Neural cell (in vitro differentiated cells): ENCODE measurements around the gene PIAS1. TPM values are rescaled to one million over a fixed set of nuclear protein-coding genes. Genes with fewer than 3 reads are reported as not detected.

Experiments
- H2AFZ ChIP-seq: fragments of 200-600, 300-800 bp; sonication (generic), shearing (Covaris generic); 2 replicates; pipeline ENCODE4 v1.6.0; 2014; ENCODE audit warnings: low read depth, mild to moderate bottlenecking, antibody characterized with exemption, low read length, moderate library complexity
- H3F3A ChIP-seq: fragments of 200-600 bp; shearing (Covaris generic); 2 replicates; pipeline ENCODE4 v1.6.1; 2016; ENCODE audit warnings: mild to moderate bottlenecking, moderate library complexity, mixed read lengths, antibody characterized with exemption, low read length; ENCODE audit not compliant: insufficient read depth, poor library complexity, severe bottlenecking
- H3K27ac ChIP-seq: fragments of 200-600, 300-800 bp; sonication (generic), shearing (Covaris generic); 2 replicates; pipeline ENCODE4 v1.5.1; 2014; ENCODE audit warnings: mild to moderate bottlenecking, low read length, moderate library complexity
- H3K27me3 ChIP-seq: fragments of 300-800, 200-600 bp; sonication (generic), shearing (Covaris generic); 2 replicates; pipeline ENCODE4 v1.6.0; 2014; ENCODE audit warnings: mild to moderate bottlenecking, low read depth, low read length, moderate library complexity; ENCODE audit not compliant: insufficient read depth
- H3K36me3 ChIP-seq: fragments of 300-800, 200-600 bp; sonication (generic), shearing (Covaris generic); 2 replicates; pipeline ENCODE4 v1.5.1; 2014; ENCODE audit warnings: mild to moderate bottlenecking, antibody characterized with exemption, low read length, moderate library complexity; ENCODE audit not compliant: insufficient read depth
- H3K4me2 ChIP-seq: fragments of 300-800, 200-600 bp; sonication (generic), shearing (Covaris generic); 2 replicates; pipeline ENCODE4 v1.6.0; 2014; ENCODE audit warnings: mild to moderate bottlenecking, low read length
- H3K4me3 ChIP-seq: fragments of 300-800, 200-600 bp; sonication (generic), shearing (Covaris generic); 2 replicates; pipeline ENCODE4 v1.5.1; 2014; ENCODE audit warnings: mild to moderate bottlenecking, low read length, moderate library complexity
- H3K79me2 ChIP-seq: fragments of 200-600 bp; shearing (Covaris generic); replicated peaks from 2 replicates; pipeline ENCODE4 v1.6.0; 2014; ENCODE audit warnings: mild to moderate bottlenecking, low read length, moderate library complexity; ENCODE audit not compliant: insufficient read depth
- H3K9ac ChIP-seq: fragments of 300-800, 200-600 bp; sonication (generic), shearing (Covaris generic); 2 replicates; pipeline ENCODE4 v1.6.1; 2016; ENCODE audit warnings: mild to moderate bottlenecking, low read length, mixed read lengths
- H3K9me2 ChIP-seq: fragments of 200-600 bp; shearing (Covaris generic); 2 replicates; pipeline ENCODE4 v1.6.1; 2016; ENCODE audit warnings: mild to moderate bottlenecking, low read length, mixed read lengths; ENCODE audit not compliant: insufficient read depth
- H3K9me3 ChIP-seq: fragments of 200-600, 300-800 bp; sonication (generic), shearing (Covaris generic); 2 replicates; pipeline ENCODE4 v1.6.1; 2016; ENCODE audit warnings: mild to moderate bottlenecking, mixed run types, low read length, moderate library complexity, mixed read lengths
- H4K20me1 ChIP-seq: fragments of 200-600 bp; shearing (Covaris generic); 2 replicates; pipeline ENCODE4 v1.6.1; 2016; ENCODE audit warnings: mild to moderate bottlenecking, mixed run types; ENCODE audit not compliant: insufficient read depth
- EP300 ChIP-seq: fragments of 450-650 bp; conservative IDR thresholded peaks from 2 replicates; pipeline ENCODE4 v1.6.1; 2014; ENCODE audit warnings: antibody characterized with exemption, mild to moderate bottlenecking, moderate library complexity; ENCODE audit not compliant: poor library complexity, severe bottlenecking
- EZH2 ChIP-seq: fragments of 200-600, 300-800 bp; shearing (Covaris generic), sonication (generic); IDR thresholded peaks from 2 replicates; pipeline ENCODE4 v1.6.1; 2014; ENCODE audit warnings: antibody characterized with exemption, low read length, borderline replicate concordance, mild to moderate bottlenecking; ENCODE audit not compliant: insufficient read depth, poor library complexity, severe bottlenecking
- MXI1 ChIP-seq: fragments of 450-650 bp; conservative IDR thresholded peaks from 2 replicates; pipeline ENCODE4 v1.6.1; 2014; ENCODE audit warnings: antibody characterized with exemption, mild to moderate bottlenecking; ENCODE audit not compliant: poor library complexity, severe bottlenecking
- POLR2AphosphoS5 ChIP-seq: IDR thresholded peaks from 2 replicates; pipeline ENCODE4 v1.6.1; 2012
- RAD21 ChIP-seq: fragments of 450-650 bp; conservative IDR thresholded peaks from 2 replicates; pipeline ENCODE4 v1.6.1; 2014; ENCODE audit warnings: antibody characterized with exemption, mild to moderate bottlenecking, moderate library complexity
- SMC3 ChIP-seq: fragments of 450-650 bp; conservative IDR thresholded peaks from 2 replicates; pipeline ENCODE4 v1.6.1; 2014; ENCODE audit warnings: antibody characterized with exemption, mild to moderate bottlenecking, moderate library complexity; ENCODE audit not compliant: poor library complexity
- TAF1 ChIP-seq: IDR thresholded peaks from 2 replicates; pipeline ENCODE4 v1.6.1; 2012; ENCODE audit warnings: low read depth
- polyA plus RNA-seq: library from polyadenylated mRNA; depleted of rRNA; stranded (reverse); fragments of >200 nt; gene quantifications from 2 replicates; pipeline ENCODE4 v1.2.3, GENCODE V29; 2014
- TF ChIP-seq, protein P1 (sequence below): fragments of 450-650 bp; IDR thresholded peaks from 2 replicates; pipeline ENCODE4 v1.5.1; 2014; ENCODE audit warnings: antibody characterized with exemption, mild to moderate bottlenecking, moderate library complexity; ENCODE audit not compliant: poor library complexity, severe bottlenecking
- TF ChIP-seq, protein P2 (sequence below): IDR thresholded peaks from 2 replicates; pipeline ENCODE4 v1.6.1; 2012; ENCODE audit warnings: borderline replicate concordance

Gene PIAS1
- polyA plus RNA-seq, 1 donor from 2014 or later, result 14.3 TPM

- Histone ChIP-seq H3K27me3 (no peaks in the 10 kb centered on the region), H4K20me1 (no peaks in the 10 kb centered on the region), H3K27ac (no peak overlapping the region), H3K4me3 (no peak overlapping the region), H3K9ac (no peak overlapping the region), H3K9me2 (no peaks in the 10 kb centered on the region), H3K36me3 (no peaks in the 10 kb centered on the region), H3K9me3 (no peaks in the 10 kb centered on the region), H2AFZ (no peak overlapping the region), H3F3A (no peaks in the 10 kb centered on the region), H3K79me2 (no peaks in the 10 kb centered on the region), H3K4me2 (no peak overlapping the region)
- TF ChIP-seq, protein P1, sequence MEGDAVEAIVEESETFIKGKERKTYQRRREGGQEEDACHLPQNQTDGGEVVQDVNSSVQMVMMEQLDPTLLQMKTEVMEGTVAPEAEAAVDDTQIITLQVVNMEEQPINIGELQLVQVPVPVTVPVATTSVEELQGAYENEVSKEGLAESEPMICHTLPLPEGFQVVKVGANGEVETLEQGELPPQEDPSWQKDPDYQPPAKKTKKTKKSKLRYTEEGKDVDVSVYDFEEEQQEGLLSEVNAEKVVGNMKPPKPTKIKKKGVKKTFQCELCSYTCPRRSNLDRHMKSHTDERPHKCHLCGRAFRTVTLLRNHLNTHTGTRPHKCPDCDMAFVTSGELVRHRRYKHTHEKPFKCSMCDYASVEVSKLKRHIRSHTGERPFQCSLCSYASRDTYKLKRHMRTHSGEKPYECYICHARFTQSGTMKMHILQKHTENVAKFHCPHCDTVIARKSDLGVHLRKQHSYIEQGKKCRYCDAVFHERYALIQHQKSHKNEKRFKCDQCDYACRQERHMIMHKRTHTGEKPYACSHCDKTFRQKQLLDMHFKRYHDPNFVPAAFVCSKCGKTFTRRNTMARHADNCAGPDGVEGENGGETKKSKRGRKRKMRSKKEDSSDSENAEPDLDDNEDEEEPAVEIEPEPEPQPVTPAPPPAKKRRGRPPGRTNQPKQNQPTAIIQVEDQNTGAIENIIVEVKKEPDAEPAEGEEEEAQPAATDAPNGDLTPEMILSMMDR, result no peak
- TF ChIP-seq SMC3 (no peak), RAD21 (no peak), EZH2 (no peak), MXI1 (no peak), POLR2AphosphoS5 (no peak), EP300 (no peak), TAF1 (no peak)
- TF ChIP-seq, protein P2, sequence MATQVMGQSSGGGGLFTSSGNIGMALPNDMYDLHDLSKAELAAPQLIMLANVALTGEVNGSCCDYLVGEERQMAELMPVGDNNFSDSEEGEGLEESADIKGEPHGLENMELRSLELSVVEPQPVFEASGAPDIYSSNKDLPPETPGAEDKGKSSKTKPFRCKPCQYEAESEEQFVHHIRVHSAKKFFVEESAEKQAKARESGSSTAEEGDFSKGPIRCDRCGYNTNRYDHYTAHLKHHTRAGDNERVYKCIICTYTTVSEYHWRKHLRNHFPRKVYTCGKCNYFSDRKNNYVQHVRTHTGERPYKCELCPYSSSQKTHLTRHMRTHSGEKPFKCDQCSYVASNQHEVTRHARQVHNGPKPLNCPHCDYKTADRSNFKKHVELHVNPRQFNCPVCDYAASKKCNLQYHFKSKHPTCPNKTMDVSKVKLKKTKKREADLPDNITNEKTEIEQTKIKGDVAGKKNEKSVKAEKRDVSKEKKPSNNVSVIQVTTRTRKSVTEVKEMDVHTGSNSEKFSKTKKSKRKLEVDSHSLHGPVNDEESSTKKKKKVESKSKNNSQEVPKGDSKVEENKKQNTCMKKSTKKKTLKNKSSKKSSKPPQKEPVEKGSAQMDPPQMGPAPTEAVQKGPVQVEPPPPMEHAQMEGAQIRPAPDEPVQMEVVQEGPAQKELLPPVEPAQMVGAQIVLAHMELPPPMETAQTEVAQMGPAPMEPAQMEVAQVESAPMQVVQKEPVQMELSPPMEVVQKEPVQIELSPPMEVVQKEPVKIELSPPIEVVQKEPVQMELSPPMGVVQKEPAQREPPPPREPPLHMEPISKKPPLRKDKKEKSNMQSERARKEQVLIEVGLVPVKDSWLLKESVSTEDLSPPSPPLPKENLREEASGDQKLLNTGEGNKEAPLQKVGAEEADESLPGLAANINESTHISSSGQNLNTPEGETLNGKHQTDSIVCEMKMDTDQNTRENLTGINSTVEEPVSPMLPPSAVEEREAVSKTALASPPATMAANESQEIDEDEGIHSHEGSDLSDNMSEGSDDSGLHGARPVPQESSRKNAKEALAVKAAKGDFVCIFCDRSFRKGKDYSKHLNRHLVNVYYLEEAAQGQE, result no peak
Measured at GRCh38 chr15:68213991-68214837, 160.1 kb downstream of the PIAS1 start.

- no peak overlapping the region for H3K9ac ChIP-seq
- H4K20me1 ChIP-seq, result no peaks in the 10 kb centered on the region
- TF ChIP-seq, protein P1, result no peak
- TF ChIP-seq POLR2AphosphoS5, result no peak
- no peak for TF ChIP-seq MXI1
- no peak for TF ChIP-seq RAD21
- TF ChIP-seq EZH2, result no peak
- TF ChIP-seq, protein P2, result no peak
- TF ChIP-seq TAF1, result no peak
- TF ChIP-seq SMC3, result no peak
- no peak for TF ChIP-seq EP300
- no peaks in the 10 kb centered on the region for H3K9me3 ChIP-seq
- no peaks in the 10 kb centered on the region for H3K27me3 ChIP-seq
- no peak overlapping the region for H3K4me2 ChIP-seq
- no peak overlapping the region for H3K27ac ChIP-seq
- no peaks in the 10 kb centered on the region for H3K79me2 ChIP-seq
- no peak overlapping the region for H2AFZ ChIP-seq
- no peaks in the 10 kb centered on the region for H3K9me2 ChIP-seq
- H3K4me3 ChIP-seq, result no peak overlapping the region
- H3F3A ChIP-seq, result no peaks in the 10 kb centered on the region
- H3K36me3 ChIP-seq, result no peaks in the 10 kb centered on the region
Measured at GRCh38 chr15:68214838-68215254, 160.7 kb downstream of the PIAS1 start.
